Measurements from ENCODE around the gene TMEM203. TPM values are rescaled to one million over a fixed set of nuclear protein-coding genes. Genes with fewer than 3 reads are reported as not detected.

Gene TMEM203
- polyA plus RNA-seq, 1 donor from 2014 or later = 61.1 TPM

GRCh38 chr9:137219757-137220316 lies 14.4 kb upstream of the TMEM203 start:
- Histone ChIP-seq H3K27me3 (ENCODE audit: insufficient read depth, low read depth, low read length) (no peaks in the 10 kb centered on the region), H3K27ac (ENCODE audit: low read length) (no peak overlapping the region), H3K4me2 (ENCODE audit: low read length) (no peak overlapping the region), H3K9ac (ENCODE audit: low read length) (no peak overlapping the region), H3K9me3 (ENCODE audit: low read length) (no peaks in the 10 kb centered on the region), H2AFZ (ENCODE audit: low read depth, low read length) (no peak overlapping the region), H3F3A (ENCODE audit: insufficient read depth, low read length, poor library complexity, severe bottlenecking) (no peaks in the 10 kb centered on the region), H3K9me2 (ENCODE audit: insufficient read depth, low read length) (no peaks in the 10 kb centered on the region), H3K36me3 (ENCODE audit: insufficient read depth, low read length) (no peaks in the 10 kb centered on the region), H3K79me2 (replicated peaks; ENCODE audit: insufficient read depth, low read length) (no peaks in the 10 kb centered on the region), H4K20me1 (ENCODE audit: insufficient read depth) (no peaks in the 10 kb centered on the region), H3K4me3 (ENCODE audit: low read length) (no peak overlapping the region)
- TF ChIP-seq TAF1 (IDR thresholded peaks at IDR 0.05; ENCODE audit: low read depth) (no peak), POLR2AphosphoS5 (IDR thresholded peaks at IDR 0.05) (no peak), CTCF (IDR thresholded peaks at IDR 0.05; ENCODE audit: poor library complexity, severe bottlenecking) (no peak), REST (IDR thresholded peaks at IDR 0.05; ENCODE audit: borderline replicate concordance) (no peak), MXI1 (conservative IDR thresholded peaks at IDR 0.05; ENCODE audit: poor library complexity, severe bottlenecking) (no peak), RAD21 (conservative IDR thresholded peaks at IDR 0.05) (no peak), SMC3 (conservative IDR thresholded peaks at IDR 0.05; ENCODE audit: poor library complexity) (no peak), EP300 (conservative IDR thresholded peaks at IDR 0.05; ENCODE audit: poor library complexity, severe bottlenecking) (no peak), EZH2 (IDR thresholded peaks at IDR 0.05; ENCODE audit: borderline replicate concordance, insufficient read depth, low read length, poor library complexity, severe bottlenecking) (no peak)

DNA sequence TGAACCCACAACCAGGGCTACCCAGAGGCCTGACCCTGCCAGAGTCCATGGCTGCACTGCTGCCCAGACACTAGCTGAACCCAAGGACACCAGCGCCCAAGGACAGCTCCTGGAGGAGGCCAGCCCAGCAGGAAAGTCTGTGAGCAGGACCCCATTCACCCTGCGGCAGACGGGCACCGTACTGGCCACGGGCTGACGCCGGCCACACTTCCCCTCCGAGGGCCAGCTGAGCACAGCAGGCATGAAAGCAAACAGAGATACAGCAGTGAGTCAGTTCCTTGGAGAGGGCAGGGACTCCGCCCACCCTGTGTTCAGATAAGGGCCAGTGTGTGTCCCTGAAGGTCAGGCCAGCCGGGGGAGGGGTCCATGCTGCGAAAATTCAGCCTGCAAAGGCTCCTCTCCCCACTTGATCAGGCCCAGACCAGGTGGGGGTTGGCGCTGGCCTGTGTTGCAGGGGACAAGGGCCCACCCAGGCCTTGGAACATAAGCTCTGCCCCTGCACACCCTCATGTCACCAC lies 13.4 kb upstream of the TMEM203 start:
- Histone ChIP-seq H3K27me3 (ENCODE audit: insufficient read depth, low read depth, low read length) (no peaks in the 10 kb centered on the region), H3K9me2 (ENCODE audit: insufficient read depth, low read length) (no peaks in the 10 kb centered on the region), H4K20me1 (ENCODE audit: insufficient read depth) (no peaks in the 10 kb centered on the region), H3K9ac (ENCODE audit: low read length) (no peak overlapping the region), H3K36me3 (ENCODE audit: insufficient read depth, low read length) (no peaks in the 10 kb centered on the region), H3K9me3 (ENCODE audit: low read length) (no peaks in the 10 kb centered on the region), H3K27ac (ENCODE audit: low read length) (no peak overlapping the region), H3F3A (ENCODE audit: insufficient read depth, low read length, poor library complexity, severe bottlenecking) (no peaks in the 10 kb centered on the region), H3K4me3 (ENCODE audit: low read length) (no peak overlapping the region), H3K79me2 (replicated peaks; ENCODE audit: insufficient read depth, low read length) (no peaks in the 10 kb centered on the region), H3K4me2 (ENCODE audit: low read length) (no peak overlapping the region), H2AFZ (ENCODE audit: low read depth, low read length) (no peak overlapping the region)
- TF ChIP-seq REST (IDR thresholded peaks at IDR 0.05; ENCODE audit: borderline replicate concordance) (no peak), EZH2 (IDR thresholded peaks at IDR 0.05; ENCODE audit: borderline replicate concordance, insufficient read depth, low read length, poor library complexity, severe bottlenecking) (no peak), CTCF (IDR thresholded peaks at IDR 0.05; ENCODE audit: poor library complexity, severe bottlenecking) (no peak)
